Measurements from ENCODE around the gene LSM12. TPM values are rescaled to one million over a fixed set of nuclear protein-coding genes. Genes with fewer than 3 reads are reported as not detected.

Gene LSM12
- polyA plus RNA-seq, 1 of the 3 experiments (the other 2 are of a cell fraction) = 26.6 TPM

DNA sequence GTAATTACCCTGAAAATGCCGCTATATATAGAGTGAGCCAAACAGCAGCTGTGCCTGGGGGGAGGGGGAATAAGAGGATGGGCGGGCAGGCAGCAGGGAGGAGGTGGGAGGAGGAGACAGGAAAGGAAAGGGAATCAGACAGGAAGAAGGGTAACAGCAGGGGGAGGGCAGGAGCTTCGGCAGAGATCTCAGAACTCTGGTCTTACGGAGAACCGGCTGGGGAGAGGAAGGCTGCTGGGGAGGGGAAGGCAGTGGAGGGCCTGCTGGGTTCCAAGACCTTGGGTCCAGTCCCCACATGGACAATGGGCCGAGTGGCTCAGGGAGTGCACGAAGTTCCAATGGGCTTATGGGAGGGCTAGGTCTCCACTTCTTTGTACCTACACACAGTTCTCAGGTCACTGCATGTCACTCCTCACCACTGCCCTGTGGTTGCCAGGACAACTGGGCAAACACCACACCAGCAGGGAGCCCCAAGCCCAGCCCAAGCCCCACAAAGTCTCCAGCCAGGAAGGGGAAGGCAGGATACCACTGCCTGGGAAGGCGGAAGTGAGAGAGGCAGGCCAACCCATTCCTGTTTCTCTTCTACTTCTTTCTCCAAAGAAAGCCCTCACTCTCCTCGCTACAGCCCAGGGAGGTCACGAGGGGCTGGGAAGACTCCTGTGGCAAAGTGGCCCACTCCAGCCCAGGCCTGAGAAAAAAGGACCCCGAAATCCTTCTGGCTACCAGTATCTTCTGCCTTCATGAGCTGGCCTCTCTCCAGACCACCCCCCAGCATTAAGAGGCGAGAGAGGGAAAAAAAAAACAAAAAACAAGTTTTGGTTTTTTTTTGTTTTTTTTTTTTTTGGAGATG lies 29.4 kb upstream of the LSM12 start (continued):
- TF ChIP-seq, protein P1, sequence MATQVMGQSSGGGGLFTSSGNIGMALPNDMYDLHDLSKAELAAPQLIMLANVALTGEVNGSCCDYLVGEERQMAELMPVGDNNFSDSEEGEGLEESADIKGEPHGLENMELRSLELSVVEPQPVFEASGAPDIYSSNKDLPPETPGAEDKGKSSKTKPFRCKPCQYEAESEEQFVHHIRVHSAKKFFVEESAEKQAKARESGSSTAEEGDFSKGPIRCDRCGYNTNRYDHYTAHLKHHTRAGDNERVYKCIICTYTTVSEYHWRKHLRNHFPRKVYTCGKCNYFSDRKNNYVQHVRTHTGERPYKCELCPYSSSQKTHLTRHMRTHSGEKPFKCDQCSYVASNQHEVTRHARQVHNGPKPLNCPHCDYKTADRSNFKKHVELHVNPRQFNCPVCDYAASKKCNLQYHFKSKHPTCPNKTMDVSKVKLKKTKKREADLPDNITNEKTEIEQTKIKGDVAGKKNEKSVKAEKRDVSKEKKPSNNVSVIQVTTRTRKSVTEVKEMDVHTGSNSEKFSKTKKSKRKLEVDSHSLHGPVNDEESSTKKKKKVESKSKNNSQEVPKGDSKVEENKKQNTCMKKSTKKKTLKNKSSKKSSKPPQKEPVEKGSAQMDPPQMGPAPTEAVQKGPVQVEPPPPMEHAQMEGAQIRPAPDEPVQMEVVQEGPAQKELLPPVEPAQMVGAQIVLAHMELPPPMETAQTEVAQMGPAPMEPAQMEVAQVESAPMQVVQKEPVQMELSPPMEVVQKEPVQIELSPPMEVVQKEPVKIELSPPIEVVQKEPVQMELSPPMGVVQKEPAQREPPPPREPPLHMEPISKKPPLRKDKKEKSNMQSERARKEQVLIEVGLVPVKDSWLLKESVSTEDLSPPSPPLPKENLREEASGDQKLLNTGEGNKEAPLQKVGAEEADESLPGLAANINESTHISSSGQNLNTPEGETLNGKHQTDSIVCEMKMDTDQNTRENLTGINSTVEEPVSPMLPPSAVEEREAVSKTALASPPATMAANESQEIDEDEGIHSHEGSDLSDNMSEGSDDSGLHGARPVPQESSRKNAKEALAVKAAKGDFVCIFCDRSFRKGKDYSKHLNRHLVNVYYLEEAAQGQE (IDR thresholded peaks at IDR 0.05; ENCODE audit: low read depth, low read length) = no peak
- TF ChIP-seq NRF1 (IDR thresholded peaks at IDR 0.05; ENCODE audit: low read depth, low read length) (no peak), EP300 (IDR thresholded peaks at IDR 0.05; ENCODE audit: borderline replicate concordance in 1 of 2, low read depth in 1 of 2, low read length in 1 of 2) (no peak), NFIC (IDR thresholded peaks at IDR 0.05; ENCODE audit: borderline replicate concordance) (no peak), YY1 (IDR thresholded peaks at IDR 0.05; ENCODE audit: low read depth) (no peak), EZH2phosphoT487 (IDR thresholded peaks at IDR 0.05; ENCODE audit: borderline replicate concordance, low read depth) (no peak)
- TF ChIP-seq, protein P2, sequence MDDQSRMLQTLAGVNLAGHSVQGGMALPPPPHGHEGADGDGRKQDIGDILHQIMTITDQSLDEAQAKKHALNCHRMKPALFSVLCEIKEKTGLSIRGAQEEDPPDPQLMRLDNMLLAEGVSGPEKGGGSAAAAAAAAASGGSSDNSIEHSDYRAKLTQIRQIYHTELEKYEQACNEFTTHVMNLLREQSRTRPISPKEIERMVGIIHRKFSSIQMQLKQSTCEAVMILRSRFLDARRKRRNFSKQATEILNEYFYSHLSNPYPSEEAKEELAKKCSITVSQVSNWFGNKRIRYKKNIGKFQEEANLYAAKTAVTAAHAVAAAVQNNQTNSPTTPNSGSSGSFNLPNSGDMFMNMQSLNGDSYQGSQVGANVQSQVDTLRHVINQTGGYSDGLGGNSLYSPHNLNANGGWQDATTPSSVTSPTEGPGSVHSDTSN (IDR thresholded peaks at IDR 0.05) = 0 out of 2 replicates have a peak, but pooled peaks have one; percentile 26

DNA sequence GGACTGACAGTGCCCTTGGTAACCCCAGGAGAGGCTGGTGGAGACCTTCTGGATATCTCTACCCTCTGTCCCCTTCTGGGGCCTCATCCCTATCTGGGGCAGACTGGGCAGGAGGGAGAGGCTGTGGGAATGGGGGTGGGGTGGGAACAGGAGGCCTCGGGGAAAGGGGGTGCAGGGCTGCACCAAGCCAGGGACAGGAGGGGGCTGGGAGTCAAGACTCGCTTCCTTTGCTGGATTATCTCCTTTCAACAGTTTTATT lies 28.8 kb upstream of the LSM12 start:
- 0% methylated on average over 2 of the region's 2 CpGs for WGBS (ENCODE audit: low lambda C conversion rate)
- Histone ChIP-seq H3K9me2 (no peaks in the 10 kb centered on the region), H3K27me3 (ENCODE audit: insufficient read depth) (no peaks in the 10 kb centered on the region), H3K36me3 (replicated peaks in 1 of 2; ENCODE audit: control insufficient read depth in 1 of 2, insufficient read depth in 2 of 2, low read length in 1 of 2) (peaks cover 0 to 8% of the 10 kb centered on the region in 2 experiments), H3K4me3 (ENCODE audit: low read depth in 2 of 2, low read length in 1 of 2) (peak overlapping the region in 1 of 2 experiments; percentile 37; a peak in 1 of 4 replicates), H2AFZ (ENCODE audit: low read depth) (peak overlapping the region; percentile 55; the same call in 1 of the 2 replicates), H4K20me1 (ENCODE audit: insufficient read depth) (no peaks in the 10 kb centered on the region), H3K9me3 (no peaks in the 10 kb centered on the region), H3K79me2 (ENCODE audit: insufficient read depth) (peaks cover 36% of the 10 kb centered on the region; the same call in 1 of the 2 replicates), H3K4me2 (peak overlapping the region; percentile 76), H3F3A (replicated peaks; ENCODE audit: insufficient read depth) (peaks cover 11% of the 10 kb centered on the region), H3K9ac (peak overlapping the region; percentile 70; the same call in 1 of the 2 replicates), H3K4me1 (ENCODE audit: control insufficient read depth in 1 of 2, insufficient read depth in 2 of 2, low read depth in 1 of 2, low read length in 1 of 2) (peaks cover 11 to 14% of the 10 kb centered on the region in 2 experiments; a peak in 3 of 4 replicates), H3K27ac (ENCODE audit: low read depth in 2 of 2, low read length in 1 of 2) (peak overlapping the region; percentile 87 to 92)
- TF ChIP-seq SMC3 (IDR thresholded peaks at IDR 0.05; ENCODE audit: low read depth, low read length) (no peak), FOXJ3 (CRISPR knock-in tag; IDR thresholded peaks at IDR 0.05) (no peak), RAD21 (IDR thresholded peaks at IDR 0.05; ENCODE audit: low read length) (no peak), TAF1 (IDR thresholded peaks at IDR 0.05; ENCODE audit: borderline replicate concordance, low read depth, low read length) (no peak), YY1 (IDR thresholded peaks at IDR 0.05; ENCODE audit: low read depth) (no peak), TCF12 (IDR thresholded peaks at IDR 0.05) (no peak)
- TF ChIP-seq, protein P3, sequence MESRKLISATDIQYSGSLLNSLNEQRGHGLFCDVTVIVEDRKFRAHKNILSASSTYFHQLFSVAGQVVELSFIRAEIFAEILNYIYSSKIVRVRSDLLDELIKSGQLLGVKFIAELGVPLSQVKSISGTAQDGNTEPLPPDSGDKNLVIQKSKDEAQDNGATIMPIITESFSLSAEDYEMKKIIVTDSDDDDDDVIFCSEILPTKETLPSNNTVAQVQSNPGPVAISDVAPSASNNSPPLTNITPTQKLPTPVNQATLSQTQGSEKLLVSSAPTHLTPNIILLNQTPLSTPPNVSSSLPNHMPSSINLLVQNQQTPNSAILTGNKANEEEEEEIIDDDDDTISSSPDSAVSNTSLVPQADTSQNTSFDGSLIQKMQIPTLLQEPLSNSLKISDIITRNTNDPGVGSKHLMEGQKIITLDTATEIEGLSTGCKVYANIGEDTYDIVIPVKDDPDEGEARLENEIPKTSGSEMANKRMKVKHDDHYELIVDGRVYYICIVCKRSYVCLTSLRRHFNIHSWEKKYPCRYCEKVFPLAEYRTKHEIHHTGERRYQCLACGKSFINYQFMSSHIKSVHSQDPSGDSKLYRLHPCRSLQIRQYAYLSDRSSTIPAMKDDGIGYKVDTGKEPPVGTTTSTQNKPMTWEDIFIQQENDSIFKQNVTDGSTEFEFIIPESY (IDR thresholded peaks at IDR 0.05; ENCODE audit: borderline replicate concordance, low read depth) = no peak
- TF ChIP-seq, protein P2 (IDR thresholded peaks at IDR 0.05) = no peak
- TF ChIP-seq, protein P4, sequence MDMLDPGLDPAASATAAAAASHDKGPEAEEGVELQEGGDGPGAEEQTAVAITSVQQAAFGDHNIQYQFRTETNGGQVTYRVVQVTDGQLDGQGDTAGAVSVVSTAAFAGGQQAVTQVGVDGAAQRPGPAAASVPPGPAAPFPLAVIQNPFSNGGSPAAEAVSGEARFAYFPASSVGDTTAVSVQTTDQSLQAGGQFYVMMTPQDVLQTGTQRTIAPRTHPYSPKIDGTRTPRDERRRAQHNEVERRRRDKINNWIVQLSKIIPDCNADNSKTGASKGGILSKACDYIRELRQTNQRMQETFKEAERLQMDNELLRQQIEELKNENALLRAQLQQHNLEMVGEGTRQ (IDR thresholded peaks at IDR 0.05; ENCODE audit: borderline replicate concordance, low read depth, low read length) = no peak
- DNase-seq = no peak
- POLR2A ChIA-PET = interaction anchor here (0.7 to 1.1 kb wide), 3 partner anchors 8 to 28 kb away, joined by 3 to 5 read pairs (median 4); partner anchors contain the start of gene HDAC5
- CTCF ChIA-PET = interaction anchor here (1.1 to 4.7 kb wide), 5 partner anchors 10 to 28 kb away, joined by 3 to 19 read pairs (median 5); partner anchors contain the start of gene HDAC5
